K562 (cell line): ENCODE data around the gene SRPK1. TPM values are rescaled to one million over a fixed set of nuclear protein-coding genes. Genes with fewer than 3 reads are reported as not detected.

Experiments
- ATAC-seq: fragments of 200-7000 bp; cut with Tn5 transposase; 3 replicates; pipeline ENCODE4 v1.9.1; 2020; ENCODE audit warnings: moderate library complexity
- BruUV-seq: library from RNA; stranded (reverse); fragments of 400-500 nt; replicated peaks from 2 replicates; lab custom pipeline; 2021; lab: Mats Ljungman, UMichigan
- CTCF ChIA-PET: fragments of 300-600 bp; formaldehyde crosslinking; extraction: SDS; loops from one replicate; lab custom pipeline; 2021; ENCODE audit warnings: low intra/inter-chr PET ratio; lab: Yijun Ruan, JAX
- POLR2A ChIA-PET: fragments of 300-600, 350-650 bp; sonication (Branson Sonifier 250); formaldehyde crosslinking; extraction: SDS; loops from one replicate; lab custom pipeline; 2021; ENCODE audit warnings: antibody characterized with exemption, inconsistent platforms; lab: Yijun Ruan, JAX
- DNase-seq, 4 experiments: peaks; one replicate each; pipeline versions ENCODE4 v3.0.0 to v3.0.0-alpha.2; 2011 to 2018; ENCODE audit warnings: low spot score in 3 of 4, mixed read lengths in 3 of 4; ENCODE audit errors: extremely low read depth in 1 of 4
- FAIRE-seq: peaks from 2 replicates; lab custom pipeline; 2011; peaks lifted over from hg19 to GRCh38; lab: Jason Lieb, UNC
- H2AFZ ChIP-seq: 2 replicates; pipeline ENCODE4 v1.6.0; 2011; ENCODE audit warnings: low read depth, low read length, control low read depth, inconsistent platforms
- H3K27ac ChIP-seq: fragments of 200-600 bp; 3 replicates; pipeline ENCODE4 v1.8.0; 2011; ENCODE audit warnings: low read depth, mild to moderate bottlenecking, control low read depth, inconsistent platforms, low read length, moderate library complexity, mixed read lengths; ENCODE audit errors: extremely low read depth
- H3K27me3 ChIP-seq, 2 experiments: fragments of 300-600 bp in 1 of 2; 2 replicates in 1 of 2; 3 replicates in 1 of 2; pipeline versions ENCODE4 v1.6.0 to v1.8.0; 2011; ENCODE audit warnings: inconsistent platforms in 2 of 2, low read length in 2 of 2, mild to moderate bottlenecking in 1 of 2, mixed read lengths in 1 of 2, moderate library complexity in 1 of 2; ENCODE audit not compliant: control insufficient read depth in 2 of 2, insufficient read depth in 2 of 2
- H3K36me3 ChIP-seq: fragments of 300-600 bp; 3 replicates; pipeline ENCODE4 v1.8.0; 2011; ENCODE audit warnings: mild to moderate bottlenecking, low read length, inconsistent platforms; ENCODE audit not compliant: control insufficient read depth, insufficient read depth
- H3K4me1 ChIP-seq, 2 experiments: fragments of 200-600 bp in 1 of 2; replicated peaks in 1 of 2; 2 replicates in 1 of 2; 3 replicates in 1 of 2; pipeline versions ENCODE4 v1.5.1 to v1.8.0; 2011; ENCODE audit warnings: inconsistent platforms in 2 of 2, low read length in 2 of 2, mild to moderate bottlenecking in 1 of 2, mixed read lengths in 1 of 2, moderate library complexity in 1 of 2; ENCODE audit not compliant: control insufficient read depth in 2 of 2, insufficient read depth in 2 of 2
- H3K4me2 ChIP-seq: 2 replicates; pipeline ENCODE4 v1.6.1; 2011; ENCODE audit warnings: low read length, control low read depth, inconsistent platforms, mixed read lengths; ENCODE audit not compliant: insufficient read depth
- H3K4me3 ChIP-seq: fragments of 200-600 bp; sonication (generic), shearing (Covaris generic); 2 replicates; pipeline ENCODE4 v1.5.1; 2016; ENCODE audit warnings: control low read depth, inconsistent platforms
- H3K79me2 ChIP-seq: fragments of 200-600 bp; 3 replicates; pipeline ENCODE4 v1.8.0; 2011; ENCODE audit warnings: low read length, inconsistent platforms; ENCODE audit not compliant: control insufficient read depth, insufficient read depth
- H3K9ac ChIP-seq, 2 experiments: 2 replicates each; pipeline versions ENCODE4 v1.6.0 to v1.6.1; 2011; ENCODE audit warnings: low read depth in 2 of 2, low read length in 2 of 2, control low read depth in 1 of 2, inconsistent platforms in 1 of 2, mild to moderate bottlenecking in 1 of 2, mixed read lengths in 1 of 2; ENCODE audit not compliant: insufficient read depth in 1 of 2
- H3K9me1 ChIP-seq: one replicate; pipeline ENCODE4 v1.6.0; 2011; ENCODE audit warnings: inconsistent platforms, mild to moderate bottlenecking, low read length, moderate library complexity; ENCODE audit not compliant: control insufficient read depth, insufficient read depth
- H3K9me3 ChIP-seq: replicated peaks from 2 replicates; pipeline ENCODE4 v1.5.1; 2011; ENCODE audit warnings: low read depth, low read length, inconsistent platforms; ENCODE audit not compliant: control insufficient read depth, insufficient read depth
- H4K20me1 ChIP-seq: replicated peaks from 2 replicates; pipeline ENCODE4 v1.6.1; 2011; ENCODE audit warnings: low read length, inconsistent platforms, mixed read lengths; ENCODE audit not compliant: control insufficient read depth, insufficient read depth
- ARID3B ChIP-seq: fragments of 250-450 bp; sonication (Bioruptor Pico); IDR thresholded peaks from 2 replicates; pipeline ENCODE4 v1.4.0; 2020; ENCODE audit warnings: borderline replicate concordance
- HES1 ChIP-seq: fragments of 450-650 bp; IDR thresholded peaks from 2 replicates; pipeline ENCODE4 v1.6.1; 2016; ENCODE audit warnings: low read depth, mild to moderate bottlenecking, moderate library complexity
- PRDM10 ChIP-seq: fragments of 450-650 bp; IDR thresholded peaks from 2 replicates; pipeline ENCODE4 v1.6.1; 2018; ENCODE audit not compliant: partially characterized antibody
- ZFP91 ChIP-seq: sonication (generic); formaldehyde crosslinking; IDR thresholded peaks from 2 replicates; pipeline ENCODE4 v1.8.0; 2022; ENCODE audit warnings: mild to moderate bottlenecking, missing genetic modification reagents
- ZNF551 ChIP-seq: fragments of 250-450 bp; sonication (Bioruptor Pico); IDR thresholded peaks from 2 replicates; pipeline ENCODE4 v1.5.0; 2021; ENCODE audit warnings: mild to moderate bottlenecking, moderate library complexity
- WGBS: fragments of 100-300 bp; shearing (Covaris generic); methylation state at CpG from one replicate; pipeline ENCODE4 v1.1.6; 2016; ENCODE audit warnings: low coverage, mixed read lengths; ENCODE audit not compliant: insufficient coverage; ENCODE audit errors: missing lambda C conversion rate; 5-methylcytosine and 5-hydroxymethylcytosine counted together
- in situ Hi-C: fragments of 300-500 bp; cut with MboI; formaldehyde crosslinking; loops from 4 replicates; pipeline ENCODE4 v1.15.0; 2018; ENCODE audit warnings: inconsistent platforms, mixed read lengths
- intact Hi-C: fragments of 100-400 bp; cut with micrococcal nuclease; formaldehyde crosslinking; loops from 2 replicates; pipeline ENCODE4 v1.14.2; 2022
- polyA plus RNA-seq, 8 experiments: library from polyadenylated mRNA; depleted of rRNA in 4 of 8; stranded (reverse) in 5 of 8; unstranded in 3 of 8; fragments of >200 nt; fragmentation: Nextera tagmentation in 2 of 8; fragmentation: Illumina TruSeq in 1 of 8; extraction: Ambion mirVana in 2 of 8; extraction: Trizol in 1 of 8; gene quantifications; 2 replicates each; pipeline versions ENCODE4 v1.2.1 to v1.2.3, GENCODE V29; 2011 to 2014; ENCODE audit warnings: inconsistent platforms in 1 of 8, missing spikeins in 1 of 8
- total RNA-seq, 7 experiments: library from RNA; depleted of rRNA in 6 of 7; stranded (reverse); fragments of >200 nt in 6 of 7; fragmentation: Illumina TruSeq in 2 of 7; extraction: Trizol in 2 of 7; gene quantifications; 2 replicates each; pipeline versions ENCODE4 v1.2.1 to v1.2.3, GENCODE V29; 2011 to 2021; ENCODE audit warnings: low replicate concordance in 1 of 7

SRPK1 gene
- total and polyA plus RNA-seq, 9 of the 15 experiments (the other 6 are each of a cell fraction or from before 2014, with no cell fraction given), result 99.6 to 185 (median 159) TPM

- 0 out of 2 replicates have a peak overlapping the region, but pooled peaks have one; percentile 2 for H2AFZ ChIP-seq
- no peak for TF ChIP-seq ARID3B
- no peak for TF ChIP-seq ZNF551 (CRISPR knock-in tag)
- no peak for TF ChIP-seq HES1
- no peak for TF ChIP-seq ZFP91 (CRISPR knock-in tag)
- peak; percentile 20 for TF ChIP-seq PRDM10
- in situ Hi-C loops (no loop called here), intact Hi-C loops (loop anchor here (5.0 to 10.0 kb wide), 4 partner anchors 142 to 660 kb away; partner anchors contain the start of gene DEF6)
- peaks cover 32 to 35% of the 10 kb centered on the region in 2 experiments for H3K27me3 ChIP-seq
- no peaks in the 10 kb centered on the region for H3K4me1 ChIP-seq
- H3K36me3 ChIP-seq, result no peaks in the 10 kb centered on the region
- no peak overlapping the region for H3K9ac ChIP-seq
- no peaks in the 10 kb centered on the region for H3K9me1 ChIP-seq
- no peak; the same call in 2 of the 3 replicates for ATAC-seq
- no peaks in the 10 kb centered on the region for H4K20me1 ChIP-seq
- no peaks in the 10 kb centered on the region for H3K79me2 ChIP-seq
- peak; percentile 67 for FAIRE-seq
- no peak overlapping the region for H3K27ac ChIP-seq
- no peaks in the 10 kb centered on the region for H3K9me3 ChIP-seq
- CTCF ChIA-PET, result interaction anchor here (0.5 kb wide), 1 partner anchor 880 kb away, joined by 6 read pairs; no protein-coding TSS in a partner anchor
- H3K4me3 ChIP-seq, result no peak overlapping the region
- DNase-seq, result no peak
- no TSS peak for BruUV-seq
- no peak overlapping the region for H3K4me2 ChIP-seq
- 29% methylated on average over 8 of the region's 8 CpGs for WGBS
- POLR2A ChIA-PET, result interaction anchor here (0.5 to 1.4 kb wide), 5 partner anchors 18 to 416 kb away, joined by 3 to 7 read pairs (median 3); no protein-coding TSS in a partner anchor
Measured at GRCh38 chr6:35955071-35955470, 34.2 kb upstream of the SRPK1 start.
